Umbilical cord (tissue), 1 donor: Measurements from ENCODE around the gene CTSO. TPM values are rescaled to one million over a fixed set of nuclear protein-coding genes. Genes with fewer than 3 reads are reported as not detected.

Experiments
- total RNA-seq: library from RNA; depleted of rRNA; stranded (reverse); fragments of >200 nt; gene quantifications from one replicate; pipeline ENCODE4 v1.2.3, GENCODE V29; 2014; ENCODE audit warnings: low replicate concordance; ENCODE audit not compliant: insufficient read depth

The CTSO gene
- total RNA-seq, 1 donor from 2014 or later: 40.9 TPM

Other genes starting within 250 kb of the CTSO start
- gene GUCY1B1, start 194.8 kb downstream of the CTSO start, total RNA-seq: 53.9 TPM
- 6.0 TPM for gene ASIC5, start 87.6 kb downstream of the CTSO start, total RNA-seq
- gene TDO2, start 50.2 kb downstream of the CTSO start, total RNA-seq: 40.9 TPM